HT1080 (cell line): ENCODE data around the gene MAGOH. TPM values are rescaled to one million over a fixed set of nuclear protein-coding genes. Genes with fewer than 3 reads are reported as not detected.
A peak's percentile ranks its signal among the peaks of the same experiment; 100 is the strongest.
"Not testable (repeated sequence)": the region's sequence is repeated elsewhere in the genome, so short reads cannot be mapped to it uniquely, and the experiment has no call there.

Experiments used
- DNase-seq: peaks from one replicate; pipeline ENCODE4 v3.0.0-alpha.2; 2015; ENCODE audit warnings: low read depth
- polyA plus RNA-seq, 2 experiments: library from polyadenylated mRNA; depleted of rRNA; stranded (reverse); fragments of >200 nt; gene quantifications; 2 replicates each; pipeline ENCODE4 v1.2.3, GENCODE V29; 2015
- total RNA-seq: library from RNA; depleted of rRNA; stranded (reverse); fragments of >200 nt; shearing (Covaris generic); gene quantifications from 2 replicates; pipeline ENCODE4 v1.2.3, GENCODE V29; 2014; rRNA removed

Gene MAGOH
- total RNA-seq = 67.0 and 129 TPM in 2 replicates
- 97.9 and 111 TPM in 2 replicates for polyA plus RNA-seq (2015; cell fraction: cytosol; rRNA removed)
- 40.6 and 44.3 TPM in 2 replicates for polyA plus RNA-seq (2015; cell fraction: nucleus; rRNA removed)

DNA sequence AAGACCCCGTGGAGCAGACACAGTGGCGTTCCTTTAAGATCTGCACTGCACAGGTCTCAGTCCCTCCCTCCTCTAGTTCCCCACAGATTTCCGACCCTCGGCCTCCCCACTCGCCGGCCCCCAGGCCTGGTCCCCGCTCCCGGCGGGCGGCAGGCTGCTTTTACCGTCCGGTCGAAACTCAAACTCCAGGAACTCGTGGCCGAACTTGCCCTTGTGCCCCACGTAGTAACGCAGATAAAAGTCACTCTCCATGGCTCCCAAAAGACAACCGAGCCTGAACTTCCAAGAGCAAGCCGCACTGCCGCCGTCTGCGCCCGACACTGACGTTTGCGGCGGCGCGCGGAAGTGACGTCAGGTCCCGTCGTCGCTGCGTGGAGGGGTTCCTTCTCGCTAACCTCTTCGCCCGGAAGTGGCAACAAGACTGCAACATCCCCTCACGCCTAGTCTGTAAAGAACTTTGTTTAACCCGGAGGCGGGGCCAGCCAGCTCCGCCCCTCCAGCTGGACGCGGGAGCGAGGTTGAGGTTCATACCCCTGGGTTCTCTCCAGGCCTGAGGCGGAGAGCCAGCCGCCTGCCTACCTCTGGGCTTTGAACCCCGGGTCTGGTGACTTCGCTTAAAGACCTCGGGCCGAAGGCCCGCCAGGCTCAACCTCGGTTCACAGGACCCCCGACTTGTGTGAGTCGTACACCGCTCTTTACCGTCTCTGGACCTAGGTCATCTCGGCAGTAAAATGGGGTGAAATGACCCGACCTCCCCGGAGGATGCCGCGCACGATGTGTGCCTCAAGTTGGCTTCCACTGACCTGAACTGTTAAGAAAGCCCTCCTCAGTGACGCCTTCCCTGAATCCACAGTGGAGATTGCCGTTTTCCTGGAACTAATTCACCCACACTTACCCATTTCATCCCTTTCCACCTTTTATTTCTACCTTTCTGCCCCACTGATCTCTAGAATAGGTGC is at the start of gene MAGOH:
Gene MAGOH (minus strand): TSS at position 322 of the 959 bp plus-strand sequence. CDS start 70 bp downstream, at position 252.
- DNase-seq = peak; percentile 94

DNA sequence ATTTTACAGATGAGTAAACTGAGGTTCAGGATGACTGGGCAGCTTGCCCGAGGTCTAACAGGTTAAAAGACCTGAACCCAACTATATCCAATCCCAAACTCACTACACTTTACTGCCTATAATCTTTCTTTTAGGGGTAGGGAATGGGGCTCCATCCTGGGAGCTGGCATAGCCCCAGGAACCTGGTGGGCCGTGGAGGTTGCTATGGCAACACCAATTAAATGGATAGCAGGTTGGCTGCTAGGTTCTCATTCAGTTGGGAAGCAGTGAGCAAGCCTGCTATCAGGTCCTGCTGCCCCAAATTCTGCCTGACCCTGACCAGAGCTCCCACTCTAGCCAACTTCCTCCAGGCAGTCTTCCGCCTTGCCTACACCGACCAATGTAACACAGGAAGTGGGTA is 48.6 kb upstream of the MAGOH start:
- DNase-seq = no peak

DNA sequence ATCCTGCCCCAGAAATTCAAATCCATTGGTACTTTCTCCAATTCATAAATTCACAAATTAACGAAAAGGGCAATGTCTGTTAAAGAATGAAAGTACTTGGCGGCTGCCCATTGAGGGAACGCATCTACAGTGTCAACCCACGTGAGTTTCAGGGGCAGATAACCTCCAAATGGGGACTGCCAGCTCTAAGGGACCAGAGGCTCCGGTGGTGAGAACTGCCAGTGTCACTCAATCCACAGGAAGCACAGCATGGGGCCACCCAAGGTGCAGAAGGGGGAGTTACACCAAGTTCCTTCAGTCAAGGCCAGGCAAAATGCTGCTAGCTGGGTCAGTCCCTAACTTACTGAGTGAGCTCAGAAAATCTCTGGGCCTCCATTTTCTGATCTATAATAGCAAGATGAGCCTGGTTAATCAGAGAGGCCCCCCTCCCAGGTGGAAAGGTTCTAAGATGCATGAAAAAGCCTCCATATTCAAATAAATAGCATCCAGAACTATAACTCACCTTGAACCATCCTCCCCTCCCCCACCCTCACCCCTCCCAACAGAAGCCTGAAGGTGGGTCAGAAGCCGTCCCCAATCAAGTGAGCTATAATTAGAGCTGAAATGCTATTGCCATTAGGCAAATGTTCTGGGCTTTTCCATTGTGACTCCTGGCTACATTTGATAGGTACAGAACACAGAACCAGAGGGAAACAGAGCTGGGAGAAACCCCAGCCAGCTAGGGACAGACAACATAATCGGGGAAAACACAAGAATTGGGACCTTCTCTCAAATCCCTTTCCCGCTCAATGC is 47.8 kb upstream of the MAGOH start:
- DNase-seq = no peak

DNA sequence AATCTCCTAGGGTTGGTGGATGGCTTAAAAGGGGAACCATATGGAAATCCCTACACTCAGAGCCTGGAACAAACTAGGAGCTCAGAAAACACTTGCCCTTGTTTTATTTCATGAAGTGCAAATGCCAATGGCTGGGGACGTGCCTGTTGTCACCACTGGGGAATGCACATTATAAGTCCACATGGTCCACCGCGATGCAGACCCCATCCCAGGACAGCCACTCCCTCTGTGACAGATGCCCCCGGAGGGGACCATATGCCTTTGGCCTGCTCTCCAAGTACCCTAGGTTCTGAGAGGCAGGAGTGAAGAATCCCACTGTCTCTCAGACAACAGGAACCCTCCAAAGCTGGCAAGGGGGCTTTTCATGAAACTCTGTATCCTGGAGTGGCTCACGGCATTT is 47.2 kb upstream of the MAGOH start:
- no peak for DNase-seq

DNA sequence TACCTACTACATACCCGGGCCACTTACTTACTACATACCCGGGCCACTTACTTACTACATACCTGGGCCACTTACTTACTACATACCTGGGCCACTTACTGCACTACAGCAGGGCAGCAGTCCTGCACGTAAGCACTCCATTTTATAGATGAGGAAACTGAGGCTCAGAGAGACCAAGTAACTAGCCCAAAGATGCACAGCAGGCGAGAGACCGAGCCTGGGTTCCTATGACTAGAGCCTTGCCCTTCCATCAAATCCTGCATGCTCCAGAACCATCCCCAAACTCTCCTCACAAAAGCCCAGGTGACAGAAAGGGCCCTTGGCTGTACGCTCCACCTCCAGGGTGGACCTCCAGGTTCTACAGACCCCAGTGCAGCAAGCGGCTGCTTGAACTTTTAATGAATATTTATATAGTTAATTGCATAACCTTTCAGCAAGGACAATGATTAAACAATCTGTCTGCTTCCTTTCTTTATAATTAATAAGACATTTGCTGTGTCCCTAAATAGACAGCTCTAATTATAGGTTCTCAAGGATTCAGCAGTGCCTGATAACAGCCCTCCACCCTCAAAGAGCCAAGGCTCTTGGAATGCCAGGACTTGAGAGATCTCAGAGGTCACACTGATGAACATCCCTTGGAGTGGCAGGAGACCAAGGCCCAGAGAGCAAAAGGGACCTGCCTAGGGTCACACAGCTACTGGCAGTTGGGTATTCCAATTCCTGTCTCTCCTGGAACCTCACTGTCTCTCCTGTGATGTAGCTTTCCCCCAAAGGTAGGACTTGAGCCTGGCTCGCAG is 46.1 kb upstream of the MAGOH start:
- DNase-seq = no peak

DNA sequence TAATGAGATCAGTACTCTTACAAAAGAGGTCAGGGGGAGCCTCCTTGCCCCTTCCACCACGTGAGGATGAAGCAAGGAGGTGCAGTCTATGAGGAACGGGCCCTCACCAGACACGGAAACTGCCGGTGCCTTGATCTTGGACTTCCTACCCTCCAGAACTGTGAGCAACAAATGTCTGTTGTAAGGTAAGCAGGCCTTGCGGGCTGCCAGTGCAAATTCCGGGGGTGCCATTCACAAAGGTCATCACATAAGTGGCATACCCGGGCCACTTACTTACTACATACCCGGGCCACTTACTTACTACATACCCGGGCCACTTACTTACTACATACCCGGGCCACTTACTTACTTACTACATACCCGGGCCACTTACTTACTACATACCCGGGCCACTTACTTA is 44.8 kb upstream of the MAGOH start:
- not testable (repeated sequence) for DNase-seq

DNA sequence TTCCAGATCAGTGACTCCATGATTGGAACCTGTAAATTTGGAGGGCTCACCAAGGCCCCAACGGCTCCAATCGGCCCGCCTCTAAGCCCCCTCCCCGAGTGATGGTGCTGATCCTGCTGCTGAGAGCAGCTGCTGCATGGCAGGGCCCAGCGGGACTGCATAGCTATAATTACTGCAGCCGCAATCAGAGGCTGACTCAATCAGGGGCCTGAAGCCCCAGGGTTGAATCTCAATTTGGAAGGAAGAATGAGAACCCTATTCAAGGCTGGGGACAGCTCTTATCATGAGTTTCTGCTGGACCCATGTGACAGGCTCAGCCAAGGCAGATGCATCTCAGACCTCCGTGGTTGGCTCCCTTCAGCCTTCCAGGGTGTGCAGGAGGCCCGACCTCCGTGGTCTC is 42.8 kb upstream of the MAGOH start:
- DNase-seq = no peak

DNA sequence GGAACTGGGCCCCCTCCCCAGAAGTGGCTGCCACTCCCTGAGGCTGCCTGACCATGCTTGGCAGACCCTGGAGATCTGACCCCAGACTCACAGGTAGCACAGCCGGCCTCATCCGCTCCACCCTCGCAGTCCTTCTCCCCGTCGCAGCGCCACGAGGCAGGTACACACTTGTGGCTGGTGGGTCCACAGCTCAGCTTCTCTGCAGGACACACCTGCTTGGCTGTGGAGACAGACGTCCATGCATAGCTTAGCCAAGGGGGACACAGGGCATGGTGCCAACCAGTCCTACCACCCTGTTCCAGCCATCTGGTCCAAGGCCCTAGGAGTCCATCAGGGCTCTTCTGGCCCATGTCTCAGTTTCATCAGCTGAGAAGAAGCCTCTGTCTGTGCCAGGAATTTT is 42.2 kb upstream of the MAGOH start:
- DNase-seq = no peak

DNA sequence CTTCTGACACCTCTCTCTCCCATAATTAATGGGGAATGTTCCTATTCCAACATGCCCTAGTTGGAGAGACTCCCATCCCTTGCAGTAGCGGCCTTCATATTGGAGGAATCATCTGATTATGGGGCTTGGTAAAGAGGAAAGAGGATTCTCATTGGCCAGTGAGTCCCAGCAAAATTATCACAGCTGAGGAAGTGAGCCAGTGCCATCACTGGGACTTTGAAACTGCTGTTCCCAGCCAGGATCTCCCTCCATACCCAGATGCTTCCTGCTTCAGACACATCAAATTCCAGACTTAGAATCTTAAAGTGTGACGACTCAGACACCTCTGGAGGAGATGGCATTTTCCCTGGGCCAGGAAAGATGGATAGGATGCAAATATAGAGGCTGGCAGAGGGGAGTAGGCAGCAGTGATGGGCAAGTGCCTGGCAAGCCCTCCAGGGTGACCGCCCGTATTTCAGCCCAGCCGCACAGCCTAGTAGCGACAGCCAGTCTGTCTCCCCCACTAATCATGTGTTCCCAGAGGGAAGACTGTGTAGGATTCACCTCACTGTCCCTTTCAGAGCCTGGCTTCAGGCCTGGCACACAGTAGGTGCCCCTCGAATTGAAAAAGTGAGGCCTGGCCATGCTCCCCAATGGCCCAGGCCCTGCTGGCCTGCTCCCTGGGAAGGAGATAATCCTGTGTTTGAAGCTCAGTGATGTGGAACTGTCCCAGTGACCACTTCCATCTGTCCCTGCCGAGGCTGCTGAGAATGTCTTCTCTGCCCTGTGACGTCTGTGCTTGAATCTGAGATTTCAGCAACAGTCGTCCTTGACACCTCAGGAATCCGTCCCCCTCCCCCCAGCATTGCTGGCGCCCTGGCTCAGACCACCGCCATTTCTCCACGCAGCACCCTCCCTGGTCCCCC is 41.2 kb upstream of the MAGOH start:
- no peak for DNase-seq

DNA sequence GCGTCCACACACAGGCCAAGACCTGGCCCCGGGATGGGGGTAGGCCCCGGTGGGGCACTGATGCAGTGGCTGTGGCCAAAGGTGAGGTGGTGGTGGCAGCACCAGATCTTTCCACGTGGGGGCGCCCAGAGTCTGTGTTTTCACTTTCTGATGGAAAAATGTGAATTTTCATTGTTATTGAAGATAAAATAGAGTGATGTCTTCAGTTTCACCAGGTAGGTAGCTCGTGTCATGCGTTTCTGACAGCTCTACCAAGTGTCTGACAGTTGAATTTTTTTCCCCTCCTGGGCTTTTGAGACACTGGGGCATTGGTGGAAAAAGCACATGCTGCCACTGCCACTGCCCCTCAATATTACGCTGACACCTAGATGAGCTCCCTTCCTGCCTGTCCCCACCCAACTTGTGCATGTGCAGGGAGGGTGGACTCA is 40.0 kb upstream of the MAGOH start:
- DNase-seq = peak; percentile 36

DNA sequence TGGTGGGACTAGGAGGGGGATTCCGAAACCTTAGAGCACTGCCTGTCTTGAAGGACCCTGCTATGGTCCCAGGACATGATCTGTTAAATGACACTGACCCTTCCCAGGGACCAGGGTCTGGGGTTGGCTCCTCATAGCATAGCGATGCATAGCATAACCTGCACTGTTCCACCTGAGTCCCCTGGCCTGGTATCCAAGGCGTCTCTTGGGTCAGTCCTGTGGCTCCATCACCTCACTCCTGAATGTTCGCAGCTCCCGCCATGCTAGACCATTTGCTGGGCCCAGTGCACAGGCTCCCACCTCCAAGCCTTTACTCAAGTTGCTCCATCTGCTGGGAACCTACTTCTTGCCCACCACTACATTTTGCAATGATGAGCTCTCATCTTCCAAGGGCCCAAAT is 39.0 kb upstream of the MAGOH start:
- DNase-seq = no peak

DNA sequence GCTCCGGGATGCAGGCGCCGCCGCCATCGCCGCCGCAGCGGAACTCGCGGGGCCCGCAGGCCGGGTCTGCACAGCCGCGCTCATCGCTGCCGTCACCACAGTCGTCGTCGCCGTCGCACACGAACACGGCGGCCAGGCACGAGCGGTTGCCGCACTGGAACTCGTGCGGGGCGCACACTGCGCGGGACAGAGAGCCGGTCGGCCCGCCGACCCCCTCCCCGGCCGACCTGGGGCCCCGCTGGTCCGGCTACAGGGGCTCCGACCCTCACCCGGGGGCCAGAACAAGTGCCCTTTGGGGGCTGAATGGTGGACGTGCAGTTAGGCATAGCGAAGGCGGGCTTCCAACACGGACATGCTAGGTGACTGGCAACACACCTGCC is 38.6 kb upstream of the MAGOH start:
- DNase-seq = no peak

DNA sequence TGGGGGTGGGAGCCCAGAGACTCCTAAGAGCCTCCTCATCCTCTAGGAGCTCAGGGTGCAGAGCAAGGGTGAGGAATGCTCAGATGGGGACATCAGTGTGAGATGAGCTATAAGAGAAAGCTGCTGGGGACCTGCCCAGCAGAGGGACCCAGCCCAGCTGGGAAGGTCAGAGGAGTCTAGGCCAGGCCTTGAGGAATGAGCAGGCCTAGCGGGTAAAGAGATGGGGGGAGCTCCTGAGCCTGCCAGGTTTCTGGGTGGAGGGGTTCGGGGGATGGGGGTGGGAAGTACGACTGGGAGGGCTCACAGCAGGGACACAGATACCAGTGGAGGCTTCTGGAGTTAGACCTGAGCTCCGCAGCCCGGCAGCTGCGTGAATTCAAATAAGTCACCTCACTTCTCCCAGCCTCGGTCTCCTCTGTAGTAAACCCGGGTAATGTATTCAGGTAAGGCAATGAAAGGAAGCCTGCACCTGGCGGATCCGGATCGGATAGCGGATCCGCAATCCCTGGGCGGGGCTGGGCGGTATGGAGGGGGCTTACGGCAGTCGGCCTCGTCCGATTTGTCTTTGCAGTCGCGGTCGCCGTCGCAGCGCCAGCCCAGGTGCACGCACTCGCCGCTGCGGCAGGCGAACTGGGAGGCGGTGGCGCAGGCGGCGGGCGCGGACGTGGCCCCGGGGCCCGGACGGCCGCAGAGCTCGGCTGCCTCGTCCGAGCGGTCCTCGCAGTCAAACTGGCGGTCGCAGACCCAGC is 38.0 kb upstream of the MAGOH start:
- DNase-seq = no peak

DNA sequence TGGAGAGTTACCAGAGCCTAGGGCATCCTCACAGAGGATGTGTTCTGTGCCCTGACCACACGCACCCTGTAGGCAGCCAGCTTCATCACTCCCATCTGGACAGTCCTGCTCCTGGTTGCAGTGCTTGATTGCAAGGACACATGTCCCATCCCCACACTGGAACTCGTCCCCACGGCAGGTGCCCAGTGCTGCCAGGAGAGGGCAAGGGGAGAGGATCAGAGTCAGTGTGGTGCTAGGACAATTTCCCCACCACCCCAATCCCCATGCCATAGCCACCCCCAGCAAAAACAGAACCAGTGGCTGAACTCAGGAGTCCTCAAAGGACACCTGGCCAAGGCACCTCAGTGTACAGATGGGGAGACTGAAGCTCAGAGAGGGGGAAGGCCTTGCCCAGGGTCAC is 37.2 kb upstream of the MAGOH start:
- DNase-seq = no peak

DNA sequence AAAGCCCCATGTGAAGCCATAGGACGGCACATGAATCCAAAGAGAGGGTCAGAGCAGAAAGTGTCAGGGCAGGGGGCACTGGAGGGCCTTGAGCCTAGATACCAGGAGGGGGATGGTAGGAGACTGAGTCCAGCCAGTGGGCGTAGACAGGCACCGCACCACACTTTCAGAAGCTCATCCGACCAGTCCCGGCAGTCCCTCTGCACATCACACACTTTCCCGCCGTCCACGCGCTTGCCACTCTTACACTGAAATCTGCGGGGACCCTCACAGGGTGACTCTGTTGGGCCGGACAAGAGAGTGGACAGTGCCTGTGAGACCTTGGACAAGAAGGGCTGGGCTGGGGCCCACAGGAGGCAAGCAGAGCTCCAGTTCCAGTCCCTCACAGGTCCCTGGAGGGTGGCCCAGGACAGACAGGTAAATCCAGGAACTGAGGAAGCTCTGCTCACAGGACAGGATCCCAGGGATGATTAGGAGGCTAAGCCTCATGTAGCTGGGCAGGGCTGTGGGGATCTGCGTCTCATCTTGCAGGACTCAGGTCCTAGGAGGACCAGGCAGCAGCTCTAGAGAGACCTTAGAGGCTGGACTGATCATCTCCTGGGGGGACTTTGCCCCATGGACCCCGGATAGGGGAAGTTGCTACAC is 36.3 kb upstream of the MAGOH start:
- DNase-seq = no peak

DNA sequence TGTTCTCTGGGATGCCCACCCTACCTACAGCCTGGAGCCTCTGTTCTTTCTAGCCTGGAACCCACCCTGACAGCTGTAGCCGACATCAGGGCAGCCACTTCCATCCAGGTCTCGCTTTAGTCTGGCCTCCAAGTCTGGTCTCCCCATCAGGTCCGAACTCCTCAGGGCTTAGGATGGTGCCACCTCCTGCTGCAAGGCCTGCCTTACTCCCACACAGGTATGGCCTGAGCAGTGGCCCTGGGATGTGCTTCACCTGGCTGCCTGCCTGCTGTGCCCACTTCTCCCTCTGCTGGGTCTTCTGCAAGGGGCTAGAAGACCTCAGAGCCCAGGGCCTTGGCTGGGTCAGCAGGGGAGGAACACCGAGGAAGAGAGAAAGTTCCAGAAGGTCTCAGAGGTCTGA is 35.7 kb upstream of the MAGOH start:
- no peak for DNase-seq

DNA sequence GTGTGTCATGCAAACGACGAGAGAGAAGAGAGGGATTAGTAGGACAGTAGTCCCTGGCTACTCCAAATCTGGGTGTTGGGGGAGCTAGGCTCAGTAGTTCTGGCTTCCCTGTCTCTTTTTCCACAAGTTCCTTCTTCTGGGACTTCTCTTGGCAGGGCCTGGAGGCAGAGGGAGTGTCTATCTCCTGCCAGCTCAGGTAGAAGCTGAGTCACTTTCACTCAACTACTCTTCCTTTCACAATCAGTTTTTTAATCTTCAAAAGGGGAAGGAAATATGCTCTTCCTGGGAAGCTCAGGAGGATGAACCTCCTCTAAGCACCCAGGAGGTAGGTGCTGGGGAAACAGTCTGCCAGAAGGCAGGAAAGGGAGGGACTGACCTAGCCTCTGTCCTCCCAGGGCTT is 35.2 kb upstream of the MAGOH start:
- no peak for DNase-seq

DNA sequence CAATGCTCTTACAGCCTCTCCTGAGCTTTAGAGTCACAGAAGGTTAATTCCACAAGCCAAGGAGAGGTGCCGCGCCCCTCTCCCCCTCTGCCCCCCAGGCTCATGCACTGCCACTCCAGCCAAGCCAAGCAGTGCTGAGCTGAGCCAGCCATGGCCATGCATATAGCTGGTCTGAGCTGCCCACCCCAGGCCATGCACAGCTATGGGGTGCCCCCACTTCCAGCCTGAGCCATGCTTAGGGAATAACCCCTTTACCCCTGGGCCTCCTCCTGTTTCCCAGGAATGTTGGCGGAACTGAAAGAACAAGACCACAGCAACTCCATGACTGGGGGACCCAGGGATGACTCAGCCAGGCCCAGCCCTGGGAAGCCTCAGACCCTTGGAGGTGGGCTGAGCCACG is 34.0 kb upstream of the MAGOH start:
- DNase-seq = no peak
